CD14-positive monocyte (primary cell): Measurements from ENCODE around the gene CADM4. TPM values are rescaled to one million over a fixed set of nuclear protein-coding genes. Genes with fewer than 3 reads are reported as not detected.

Experiments
- DNase-seq, 3 donors: peaks; one replicate each; pipeline ENCODE4 v3.0.0-alpha.2; 2011 to 2022
- H2AFZ ChIP-seq: 2 replicates; pipeline ENCODE4 v1.6.0; 2012; ENCODE audit warnings: mild to moderate bottlenecking, low read depth, low read length, inconsistent platforms; ENCODE audit not compliant: insufficient read depth, poor library complexity, severe bottlenecking
- H3K27ac ChIP-seq, 2 donors: 1 replicate in 1 of 2; 2 replicates in 1 of 2; pipeline ENCODE4 v1.5.1; 2012 to 2013; ENCODE audit warnings: low read length in 2 of 2, control low read depth in 1 of 2, inconsistent platforms in 1 of 2, low read depth in 1 of 2, mild to moderate bottlenecking in 1 of 2
- H3K27me3 ChIP-seq, 2 donors: one replicate each; pipeline versions ENCODE4 v1.6.0 to v1.6.1; 2011 to 2013; ENCODE audit warnings: low read length in 2 of 2; ENCODE audit not compliant: control insufficient read depth in 2 of 2, insufficient read depth in 2 of 2
- H3K36me3 ChIP-seq, 2 donors: replicated peaks in 1 of 2; 1 replicate in 1 of 2; 2 replicates in 1 of 2; pipeline versions ENCODE4 v1.5.1 to v1.6.1; 2012 to 2013; ENCODE audit warnings: low read length in 2 of 2, control low read depth in 1 of 2, inconsistent platforms in 1 of 2, mild to moderate bottlenecking in 1 of 2; ENCODE audit not compliant: insufficient read depth in 2 of 2, control insufficient read depth in 1 of 2
- H3K4me1 ChIP-seq, 2 donors: 1 replicate in 1 of 2; 2 replicates in 1 of 2; pipeline versions ENCODE4 v1.5.1 to v1.6.1; 2012 to 2013; ENCODE audit warnings: low read length in 2 of 2, control low read depth in 1 of 2, inconsistent platforms in 1 of 2, mild to moderate bottlenecking in 1 of 2, moderate library complexity in 1 of 2; ENCODE audit not compliant: insufficient read depth in 2 of 2, control insufficient read depth in 1 of 2
- H3K4me2 ChIP-seq: replicated peaks from 2 replicates; pipeline ENCODE3; 2012; ENCODE audit warnings: low read length, moderate library complexity, mild to moderate bottlenecking; ENCODE audit not compliant: poor library complexity, severe bottlenecking; ENCODE audit errors: extremely low read depth
- H3K4me3 ChIP-seq, 3 experiments: fragments of 200-600 bp in 1 of 3; sonication (generic) in 1 of 3; replicated peaks in 1 of 3; 1 replicate in 2 of 3; 2 replicates in 1 of 3; pipeline ENCODE4 v1.5.1; 2011 to 2013; ENCODE audit warnings: low read length in 3 of 3, mild to moderate bottlenecking in 3 of 3, control low read depth in 2 of 3, low read depth in 2 of 3, inconsistent platforms in 1 of 3, moderate library complexity in 1 of 3
- H3K79me2 ChIP-seq: 2 replicates; pipeline ENCODE4 v1.6.0; 2012; ENCODE audit warnings: mild to moderate bottlenecking, control low read depth, inconsistent platforms, low read length, moderate library complexity; ENCODE audit not compliant: insufficient read depth
- H3K9ac ChIP-seq: 2 replicates; pipeline ENCODE4 v1.6.0; 2017; ENCODE audit warnings: low read length, mild to moderate bottlenecking; ENCODE audit not compliant: insufficient read depth, poor library complexity, severe bottlenecking
- H3K9me3 ChIP-seq, 2 donors: replicated peaks in 1 of 2; 1 replicate in 1 of 2; 2 replicates in 1 of 2; pipeline versions ENCODE4 v1.5.1 to v1.6.1; 2012 to 2013; ENCODE audit warnings: low read length in 2 of 2, control low read depth in 1 of 2; ENCODE audit not compliant: control insufficient read depth in 1 of 2, insufficient read depth in 1 of 2
- H4K20me1 ChIP-seq: 2 replicates; pipeline ENCODE4 v1.6.0; 2012; ENCODE audit warnings: mild to moderate bottlenecking, low read length, control low read depth, moderate library complexity; ENCODE audit not compliant: insufficient read depth
- H3K27ac Mint-ChIP-seq, 7 donors: one replicate each; pipeline ENCODE4 v1.8.0; 2020; ENCODE audit warnings: mild to moderate bottlenecking in 7 of 7, mixed read lengths in 7 of 7, moderate library complexity in 6 of 7, inconsistent platforms in 2 of 7
- H3K27me3 Mint-ChIP-seq, 3 donors: one replicate each; pipeline ENCODE4 v1.8.0; 2021 to 2022; ENCODE audit warnings: low read depth in 3 of 3, mild to moderate bottlenecking in 3 of 3, mixed read lengths in 3 of 3, moderate library complexity in 3 of 3, inconsistent platforms in 1 of 3
- H3K36me3 Mint-ChIP-seq, 2 donors: one replicate each; pipeline ENCODE4 v1.8.0; 2020; ENCODE audit warnings: mixed read lengths in 2 of 2, inconsistent platforms in 1 of 2, mild to moderate bottlenecking in 1 of 2
- H3K4me1 Mint-ChIP-seq: one replicate; pipeline ENCODE4 v1.8.0; 2020; ENCODE audit warnings: mild to moderate bottlenecking, mixed read lengths
- H3K4me3 Mint-ChIP-seq, 2 donors: one replicate each; pipeline ENCODE4 v1.8.0; 2020; ENCODE audit warnings: mild to moderate bottlenecking in 2 of 2, mixed read lengths in 2 of 2, moderate library complexity in 1 of 2
- H3K9me3 Mint-ChIP-seq, 7 donors: one replicate each; pipeline ENCODE4 v1.8.0; 2020 to 2022; ENCODE audit warnings: mixed read lengths in 7 of 7, mild to moderate bottlenecking in 6 of 7, moderate library complexity in 6 of 7, inconsistent platforms in 2 of 7
- CTCF ChIP-seq: fragments of 200-600 bp; IDR thresholded peaks from one replicate; pipeline ENCODE4 v1.8.0; 2022; ENCODE audit warnings: antibody characterized with exemption, mild to moderate bottlenecking
- WGBS: methylation state at CpG from one replicate; pipeline ENCODE4 v1.1.5; 2013; ENCODE audit warnings: missing lambda C conversion rate; ENCODE audit not compliant: insufficient coverage; 5-methylcytosine and 5-hydroxymethylcytosine counted together
- intact Hi-C, 2 donors: fragments of 100-400 bp; cut with micrococcal nuclease; formaldehyde crosslinking; loops; one replicate each; pipeline versions ENCODE4 v1.15.0 to v1.15.1; 2023
- polyA plus RNA-seq, 3 donors: library from polyadenylated mRNA; depleted of rRNA in 1 of 3; unstranded in 2 of 3; stranded (reverse) in 1 of 3; fragments of 300-500 nt in 2 of 3; fragments of >200 nt in 1 of 3; fragmentation: Illumina TruSeq in 2 of 3; gene quantifications; 1 replicate in 2 of 3; 2 replicates in 1 of 3; pipeline ENCODE4 v1.2.3, GENCODE V29; 2012 to 2021

CADM4 gene
- polyA plus RNA-seq, 3 donors: 0.10 to 0.91 (median 0.31) TPM

GRCh38 chr19:43681821-43682220, 42.2 kb upstream of the CADM4 start:
- no peaks in the 10 kb centered on the region for H3K9me3 ChIP-seq
- H3K27me3 ChIP-seq: no peaks in the 10 kb centered on the region
- no peaks in the 10 kb centered on the region for H4K20me1 ChIP-seq
- no peak overlapping the region for H3K9ac ChIP-seq
- peaks cover 0 to 5% of the 10 kb centered on the region in 2 donors for H3K36me3 Mint-ChIP-seq
- H3K27ac Mint-ChIP-seq: peak overlapping the region; percentile 28 to 89 (median 80)
- no peaks in the 10 kb centered on the region for H3K79me2 ChIP-seq
- WGBS: 25% methylated on average over 2 of the region's 5 CpGs
- H2AFZ ChIP-seq: no peak overlapping the region
- H3K4me1 ChIP-seq: peaks cover 32 to 34% of the 10 kb centered on the region in 2 donors
- no peak overlapping the region for H3K4me2 ChIP-seq
- DNase-seq: peak; percentile 60 to 85 (median 62)
- H3K4me3 ChIP-seq: no peak overlapping the region
- peaks cover 0 to 6% (median 3%) of the 10 kb centered on the region in 3 donors for H3K27me3 Mint-ChIP-seq
- TF ChIP-seq CTCF: no peak
- peaks cover 31% of the 10 kb centered on the region for H3K4me1 Mint-ChIP-seq
- peak overlapping the region in 1 of 2 donors; percentile 44 for H3K27ac ChIP-seq
- intact Hi-C loops: no loop called here
- H3K9me3 Mint-ChIP-seq: no peaks in the 10 kb centered on the region
- H3K36me3 ChIP-seq: no peaks in the 10 kb centered on the region
- H3K4me3 Mint-ChIP-seq: no peak overlapping the region

GRCh38 chr19:43678512-43679261, 39.0 kb upstream of the CADM4 start:
- Mint-ChIP-seq H3K36me3 (peaks cover 0 to 5% of the 10 kb centered on the region in 2 donors), H3K4me3 (no peak overlapping the region), H3K27ac (no peak overlapping the region), H3K27me3 (peaks cover 0 to 5% (median 0%) of the 10 kb centered on the region in 3 donors), H3K4me1 (peaks cover 46% of the 10 kb centered on the region), H3K9me3 (no peaks in the 10 kb centered on the region)
- no peaks in the 10 kb centered on the region for H3K79me2 ChIP-seq
- H3K27ac ChIP-seq: no peak overlapping the region
- intact Hi-C loops: no loop called here
- peaks cover 44 to 51% of the 10 kb centered on the region in 2 donors for H3K4me1 ChIP-seq
- no peaks in the 10 kb centered on the region for H3K36me3 ChIP-seq
- no peaks in the 10 kb centered on the region for H3K27me3 ChIP-seq
- no CpG with 5 or more reads among the region's 11 CpGs for WGBS
- TF ChIP-seq CTCF: no peak
- no peak overlapping the region for H3K4me2 ChIP-seq
- no peak overlapping the region for H2AFZ ChIP-seq
- H3K4me3 ChIP-seq: no peak overlapping the region
- H4K20me1 ChIP-seq: no peaks in the 10 kb centered on the region
- no peaks in the 10 kb centered on the region for H3K9me3 ChIP-seq
- no peak overlapping the region for H3K9ac ChIP-seq
- no peak for DNase-seq
